Keratinocyte (primary cell): ENCODE results near the gene IL1RAPL1.

ENCODE experiments used
- EZH2 ChIP-seq: IDR thresholded peaks from one replicate; pipeline ENCODE4 v1.6.1; 2012; ENCODE audit warnings: inconsistent platforms, mild to moderate bottlenecking, low read length, moderate library complexity
- TF ChIP-seq, protein P1 (sequence below), 3 experiments: IDR thresholded peaks in 1 of 3; conservative IDR thresholded peaks in 1 of 3; optimal IDR thresholded peaks in 1 of 3; 2 replicates in 2 of 3; 3 replicates in 1 of 3; pipeline versions ENCODE3 to v1.5.1; 2011; ENCODE audit warnings: low read length in 3 of 3, mild to moderate bottlenecking in 3 of 3, moderate library complexity in 2 of 3, control low read depth in 1 of 3, inconsistent platforms in 1 of 3; ENCODE audit not compliant: insufficient read depth in 2 of 3; ENCODE audit errors: extremely low read depth in 1 of 3

DNA sequence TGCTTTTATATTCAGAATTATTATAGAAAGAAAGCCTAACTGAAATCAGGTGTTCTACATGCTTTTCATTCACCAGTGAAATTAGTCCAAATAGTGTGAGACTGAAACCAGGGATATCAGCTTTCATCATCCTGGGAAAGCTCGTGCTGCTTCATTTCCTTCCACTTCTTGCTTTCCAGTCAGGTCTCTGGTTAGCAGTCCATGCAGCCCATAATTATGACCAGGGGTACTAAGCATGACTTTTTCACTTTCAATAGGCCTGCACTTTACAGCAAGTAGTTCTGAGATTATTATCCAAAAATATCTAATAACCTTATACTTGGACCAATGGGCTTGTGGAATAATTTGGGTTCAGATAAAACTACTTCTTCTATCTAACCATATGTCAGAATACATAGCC is 954.9 kb downstream of the IL1RAPL1 start:
- TF ChIP-seq, protein P1, sequence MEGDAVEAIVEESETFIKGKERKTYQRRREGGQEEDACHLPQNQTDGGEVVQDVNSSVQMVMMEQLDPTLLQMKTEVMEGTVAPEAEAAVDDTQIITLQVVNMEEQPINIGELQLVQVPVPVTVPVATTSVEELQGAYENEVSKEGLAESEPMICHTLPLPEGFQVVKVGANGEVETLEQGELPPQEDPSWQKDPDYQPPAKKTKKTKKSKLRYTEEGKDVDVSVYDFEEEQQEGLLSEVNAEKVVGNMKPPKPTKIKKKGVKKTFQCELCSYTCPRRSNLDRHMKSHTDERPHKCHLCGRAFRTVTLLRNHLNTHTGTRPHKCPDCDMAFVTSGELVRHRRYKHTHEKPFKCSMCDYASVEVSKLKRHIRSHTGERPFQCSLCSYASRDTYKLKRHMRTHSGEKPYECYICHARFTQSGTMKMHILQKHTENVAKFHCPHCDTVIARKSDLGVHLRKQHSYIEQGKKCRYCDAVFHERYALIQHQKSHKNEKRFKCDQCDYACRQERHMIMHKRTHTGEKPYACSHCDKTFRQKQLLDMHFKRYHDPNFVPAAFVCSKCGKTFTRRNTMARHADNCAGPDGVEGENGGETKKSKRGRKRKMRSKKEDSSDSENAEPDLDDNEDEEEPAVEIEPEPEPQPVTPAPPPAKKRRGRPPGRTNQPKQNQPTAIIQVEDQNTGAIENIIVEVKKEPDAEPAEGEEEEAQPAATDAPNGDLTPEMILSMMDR (optimal IDR thresholded peaks at IDR 0.05 in 1 of 3, IDR thresholded peaks at IDR 0.05 in 1 of 3, conservative IDR thresholded peaks at IDR 0.05 in 1 of 3; ENCODE audit: extremely low read depth in 1 of 3, insufficient read depth in 2 of 3, low read length in 3 of 3) = no peak
- no peak for TF ChIP-seq EZH2
